ENCODE measurements around the gene TAF4.

- TF ChIP-seq POLR2AphosphoS5 (IDR thresholded peaks at IDR 0.05) = no peak
- TF ChIP-seq CTCF (IDR thresholded peaks at IDR 0.05) = no peak
- TF ChIP-seq POLR2A (IDR thresholded peaks at IDR 0.05) = no peak
Measured at GRCh38 chr20:62068997-62069396, 3.3 kb upstream of the TAF4 start.
